ENCODE results near the gene GALP. TPM values are rescaled to one million over a fixed set of nuclear protein-coding genes. Genes with fewer than 3 reads are reported as not detected.
"Not testable (repeated sequence)": the region's sequence is repeated elsewhere in the genome, so short reads cannot be mapped to it uniquely, and the experiment has no call there.

GALP gene
- total RNA-seq, 4 donors from 2014 or later: not detected

- DNase-seq (ENCODE audit: low spot score in 2 of 2): no peak
- H3K9me3 ChIP-seq: no peaks in the 10 kb centered on the region
- no peaks in the 10 kb centered on the region for H3K36me3 ChIP-seq
- 43 to 46% methylated on average over 7 of the region's 7 CpGs for WGBS, 2 donors
- peaks cover 0 to 4% (median 0%) of the 10 kb centered on the region in 4 donors for H3K4me1 ChIP-seq
- TF ChIP-seq CTCF (IDR thresholded peaks at IDR 0.05): no peak
- no peak for TF ChIP-seq POLR2A (IDR thresholded peaks at IDR 0.05)
- no peak for TF ChIP-seq EP300 (IDR thresholded peaks at IDR 0.05)
- no peak overlapping the region for H3K27ac ChIP-seq
- no peak overlapping the region for H3K4me3 ChIP-seq
- no peaks in the 10 kb centered on the region for H3K27me3 ChIP-seq
Measured at GRCh38 chr19:56167064-56167578, 8.7 kb upstream of the GALP start.

- H3K27me3 ChIP-seq: peaks cover 0 to 12% of the 10 kb centered on the region in 2 donors
- TF ChIP-seq EP300 (IDR thresholded peaks at IDR 0.05) (no peak), POLR2A (IDR thresholded peaks at IDR 0.05) (no peak), CTCF (IDR thresholded peaks at IDR 0.05) (no peak)
- H3K9me3 ChIP-seq: no peaks in the 10 kb centered on the region
- no peaks in the 10 kb centered on the region for H3K36me3 ChIP-seq
- no peak overlapping the region for H3K4me3 ChIP-seq
- no peak overlapping the region for H3K27ac ChIP-seq
- no peak for DNase-seq (ENCODE audit: low spot score in 2 of 2)
- peaks cover 0 to 4% (median 0%) of the 10 kb centered on the region in 4 donors for H3K4me1 ChIP-seq
- WGBS, 2 donors: 72 to 73% methylated on average over 14 of the region's 14 CpGs
Measured at GRCh38 chr19:56170261-56170660, 5.5 kb upstream of the GALP start.

GRCh38 chr19:56174086-56174485 lies 1.7 kb upstream of the GALP start:
- no peak for DNase-seq (ENCODE audit: low spot score in 2 of 2)
- no peaks in the 10 kb centered on the region for H3K9me3 ChIP-seq
- no peaks in the 10 kb centered on the region for H3K36me3 ChIP-seq
- H3K4me3 ChIP-seq: no peak overlapping the region
- peaks cover 0 to 20% of the 10 kb centered on the region in 2 donors for H3K27me3 ChIP-seq
- peaks cover 0 to 4% (median 0%) of the 10 kb centered on the region in 4 donors for H3K4me1 ChIP-seq
- H3K27ac ChIP-seq: no peak overlapping the region
- 7 to 10% methylated on average over 9 of the region's 9 CpGs for WGBS, 2 donors
- no peak for TF ChIP-seq POLR2A (IDR thresholded peaks at IDR 0.05)
- TF ChIP-seq CTCF (IDR thresholded peaks at IDR 0.05): no peak
- no peak for TF ChIP-seq EP300 (IDR thresholded peaks at IDR 0.05)

GRCh38 chr19:56174550-56174949 lies 1.3 kb upstream of the GALP start:
- no peak for DNase-seq (ENCODE audit: low spot score in 2 of 2)
- Histone ChIP-seq H3K27ac (no peak overlapping the region), H3K9me3 (no peaks in the 10 kb centered on the region), H3K4me3 (no peak overlapping the region), H3K27me3 (peaks cover 0 to 20% of the 10 kb centered on the region in 2 donors), H3K4me1 (peaks cover 0 to 4% (median 0%) of the 10 kb centered on the region in 4 donors), H3K36me3 (no peaks in the 10 kb centered on the region)
- 48 to 63% methylated on average over 11 of the region's 11 CpGs for WGBS, 2 donors
- TF ChIP-seq EP300 (IDR thresholded peaks at IDR 0.05): no peak
- no peak for TF ChIP-seq CTCF (IDR thresholded peaks at IDR 0.05)
- no peak for TF ChIP-seq POLR2A (IDR thresholded peaks at IDR 0.05)

- 28 to 58% methylated on average over 7 of the region's 11 CpGs for WGBS, 2 donors
- not testable (repeated sequence) for H3K9me3 ChIP-seq; H3K27ac ChIP-seq; DNase-seq (ENCODE audit: low spot score in 2 of 2); H3K4me3 ChIP-seq; H3K36me3 ChIP-seq; H3K4me1 ChIP-seq
- H3K27me3 ChIP-seq: peaks cover 0 to 20% of the 10 kb centered on the region in 2 donors
Measured at GRCh38 chr19:56176310-56176709, 502 bp downstream of the GALP start.

GRCh38 chr19:56176881-56177280 lies 1.1 kb downstream of the GALP start:
- TF ChIP-seq CTCF (IDR thresholded peaks at IDR 0.05) (no peak), POLR2A (IDR thresholded peaks at IDR 0.05) (no peak), EP300 (IDR thresholded peaks at IDR 0.05) (no peak)
- DNase-seq (ENCODE audit: low spot score in 2 of 2): no peak
- no peak overlapping the region for H3K4me3 ChIP-seq
- H3K9me3 ChIP-seq: no peaks in the 10 kb centered on the region
- WGBS, 2 donors: 72 to 76% methylated on average over 18 of the region's 18 CpGs
- H3K27me3 ChIP-seq: peaks cover 0 to 20% of the 10 kb centered on the region in 2 donors
- H3K4me1 ChIP-seq: peaks cover 0 to 2% (median 0%) of the 10 kb centered on the region in 4 donors
- no peak overlapping the region for H3K27ac ChIP-seq
- no peaks in the 10 kb centered on the region for H3K36me3 ChIP-seq
